Right lobe of liver (tissue), 4 donors: Measurements from ENCODE around the gene MRPL20.

Experiments
- CTCF ChIP-seq, 4 donors: fragments of 200-600 bp in 3 of 4; fragments of 450-650 bp in 1 of 4; IDR thresholded peaks; one replicate each; pipeline versions ENCODE4 v1.5.1 to v1.8.0; 2016 to 2022; ENCODE audit warnings: antibody characterized with exemption in 4 of 4, mild to moderate bottlenecking in 2 of 4
- POLR2A ChIP-seq: fragments of 450-650 bp; IDR thresholded peaks from one replicate; pipeline ENCODE4 v1.6.1; 2017; ENCODE audit warnings: antibody characterized with exemption, mild to moderate bottlenecking
- donor health status: DM: no; HTN: no; CAD: no.
- donor health status: DM: no; HTN: no; CAD: no.
- donor health status: DM: no; HTN: yes; CAD: no.

GRCh38 chr1:1426496-1427105 lies 19.5 kb upstream of the MRPL20 start:
- TF ChIP-seq CTCF (IDR thresholded peaks at IDR 0.05) (no peak), POLR2A (no peak)
